GM19467 (cell line): ENCODE results near the gene DPP7.
"Not testable (repeated sequence)": the region's sequence is repeated elsewhere in the genome, so short reads cannot be mapped to it uniquely, and the experiment has no call there.

Experiments used
- ATAC-seq: cut with Tn5 transposase; IDR thresholded peaks from one replicate; pipeline ENCODE4 v1.9.1; 2021; ENCODE audit warnings: mild to moderate bottlenecking, moderate library complexity; ENCODE audit not compliant: unreplicated experiment

Gene DPP7

DNA sequence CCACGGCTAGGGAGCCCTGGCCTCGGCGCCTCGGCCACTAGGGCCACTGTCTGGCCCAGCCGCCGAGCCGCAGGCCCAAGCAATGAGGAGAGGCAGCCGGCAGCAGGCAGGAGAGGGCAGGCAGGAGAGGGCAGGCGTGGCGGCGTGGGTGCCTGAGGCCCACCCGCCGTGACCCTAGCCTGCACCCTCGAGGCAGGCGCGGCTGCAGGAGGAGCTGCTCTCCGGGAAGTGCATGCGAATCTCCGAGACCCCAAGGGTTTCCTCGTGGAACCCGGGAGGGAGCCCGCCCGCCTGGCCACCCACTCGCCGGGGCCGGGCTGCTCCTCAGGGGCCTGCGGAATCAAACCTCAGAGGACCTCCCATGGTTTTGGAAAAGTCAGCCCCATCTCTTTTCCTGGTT is 33.7 kb upstream of the DPP7 start:
- ATAC-seq, result no peak

DNA sequence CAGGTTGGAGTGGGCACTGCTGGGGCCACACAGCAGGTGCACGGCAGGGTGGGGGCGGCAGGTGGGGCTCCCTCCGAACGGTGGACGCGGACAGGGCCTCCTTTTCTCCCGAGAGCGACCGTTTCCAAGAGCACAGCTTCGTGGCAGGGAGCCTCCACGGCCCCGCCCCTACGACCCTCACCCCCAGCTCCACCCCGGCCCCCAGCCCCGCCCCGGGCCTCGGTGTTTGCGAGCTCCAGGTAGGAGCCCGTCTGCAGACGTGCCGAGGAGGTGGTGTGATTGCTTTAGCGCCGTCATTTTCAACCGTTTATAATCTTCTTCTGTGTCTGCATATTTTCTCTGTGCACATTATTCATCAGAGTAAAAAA is 33.2 kb upstream of the DPP7 start:
- no peak for ATAC-seq

DNA sequence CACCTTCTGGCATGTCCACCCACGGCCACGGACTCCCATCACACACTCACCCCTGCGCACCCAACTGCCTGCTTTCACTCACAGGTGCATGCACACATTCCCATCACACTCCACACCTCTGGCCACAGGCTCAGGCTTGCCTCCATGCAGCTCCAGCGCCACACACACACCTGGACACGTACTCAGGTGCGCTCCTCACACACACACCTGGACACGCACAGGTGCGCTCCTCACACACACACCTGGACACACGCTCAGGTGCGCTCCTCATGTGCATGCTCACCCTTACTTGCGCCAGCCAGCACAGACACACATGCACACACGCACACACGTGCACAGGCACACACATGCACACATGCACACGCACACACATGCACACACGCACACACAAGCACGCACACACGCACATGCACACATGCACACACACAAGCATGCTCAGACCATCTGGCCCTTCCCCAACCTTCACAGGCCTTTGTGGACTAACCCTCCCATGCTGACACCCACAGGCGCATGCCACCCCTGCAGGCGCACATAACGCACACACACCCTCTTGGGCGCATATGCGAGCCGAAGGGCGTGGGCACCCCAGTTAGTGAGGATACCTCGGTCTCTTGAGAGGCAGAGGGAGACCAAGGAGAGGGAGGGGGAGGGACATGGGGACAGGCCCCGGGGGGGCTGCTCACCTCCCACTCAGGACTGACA is 32.7 kb upstream of the DPP7 start:
- ATAC-seq, result no peak

DNA sequence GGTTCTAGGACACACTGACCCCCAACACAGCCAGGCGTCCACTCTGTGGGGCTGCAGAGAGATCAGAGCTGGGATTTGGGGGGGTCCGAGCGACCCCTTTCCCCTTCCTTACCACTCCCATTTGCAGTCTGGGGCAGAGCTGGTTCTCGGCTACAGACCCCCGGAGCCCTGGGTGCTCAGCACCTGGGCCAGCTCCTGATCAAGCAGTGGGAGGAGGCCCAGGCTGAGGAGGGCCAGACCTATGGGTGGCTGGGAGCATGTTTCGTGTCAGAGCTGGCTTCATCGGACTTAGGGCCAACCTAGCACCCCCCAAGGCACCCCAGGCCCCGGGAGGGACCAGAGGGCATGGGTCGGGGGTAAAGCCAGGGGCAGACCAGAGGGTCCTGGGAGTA is 32.0 kb upstream of the DPP7 start:
- ATAC-seq, result no peak

DNA sequence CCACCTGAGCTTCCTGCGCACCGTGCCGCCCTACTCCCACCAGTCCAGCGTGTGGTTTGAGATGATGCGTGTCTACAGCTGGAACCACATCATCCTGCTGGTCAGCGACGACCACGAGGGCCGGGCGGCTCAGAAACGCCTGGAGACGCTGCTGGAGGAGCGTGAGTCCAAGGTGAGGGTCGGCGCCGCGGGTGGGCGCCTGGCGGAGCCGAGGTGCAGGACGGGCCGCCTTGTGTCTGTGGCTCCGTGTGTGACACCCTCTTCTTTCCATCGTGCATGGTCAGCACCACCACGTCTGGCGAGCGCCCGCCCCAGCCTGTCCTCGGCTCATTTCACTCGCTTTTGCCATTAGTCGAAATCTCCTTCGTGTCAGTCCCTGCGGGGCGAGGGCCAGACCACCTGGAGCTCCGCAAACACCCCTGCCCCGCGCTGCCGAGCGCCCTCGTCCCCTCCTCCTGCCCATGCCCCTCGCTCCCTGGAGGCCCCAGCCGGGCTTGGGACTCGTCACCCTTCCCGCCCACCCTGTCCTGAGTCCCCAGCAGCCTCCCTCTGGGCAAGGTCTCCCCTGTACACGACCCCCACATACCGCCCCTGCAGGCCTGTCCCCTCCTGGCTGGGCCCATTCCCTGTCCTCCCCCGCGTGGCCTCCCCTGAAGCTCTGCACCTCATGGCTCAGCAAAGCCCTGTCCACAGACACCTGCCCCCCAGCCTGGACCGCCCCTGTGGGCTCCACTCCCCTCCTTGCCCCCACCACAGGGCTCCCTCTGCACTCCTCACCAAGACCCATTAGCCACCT is 31.4 kb upstream of the DPP7 start:
- ATAC-seq, result no peak

DNA sequence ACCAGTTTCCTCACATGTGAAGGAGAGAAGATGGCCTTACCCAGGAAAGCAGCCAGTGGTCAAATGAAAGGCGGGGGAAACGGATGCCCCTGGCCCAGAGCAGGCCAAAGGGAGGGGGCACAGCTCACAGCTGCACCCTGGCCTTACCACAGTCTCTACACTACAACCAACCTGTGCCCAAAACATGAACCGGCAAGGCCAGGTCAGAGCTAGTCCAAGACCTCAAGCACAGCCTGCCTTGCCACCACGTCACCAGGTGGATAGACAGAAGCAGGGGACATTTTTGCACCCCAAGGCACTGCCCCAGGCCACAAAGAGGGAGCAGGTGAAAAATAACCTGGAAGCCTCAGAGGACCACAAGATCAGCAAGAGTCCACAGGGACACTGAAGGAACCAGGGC is 28.9 kb upstream of the DPP7 start:
- no peak for ATAC-seq

DNA sequence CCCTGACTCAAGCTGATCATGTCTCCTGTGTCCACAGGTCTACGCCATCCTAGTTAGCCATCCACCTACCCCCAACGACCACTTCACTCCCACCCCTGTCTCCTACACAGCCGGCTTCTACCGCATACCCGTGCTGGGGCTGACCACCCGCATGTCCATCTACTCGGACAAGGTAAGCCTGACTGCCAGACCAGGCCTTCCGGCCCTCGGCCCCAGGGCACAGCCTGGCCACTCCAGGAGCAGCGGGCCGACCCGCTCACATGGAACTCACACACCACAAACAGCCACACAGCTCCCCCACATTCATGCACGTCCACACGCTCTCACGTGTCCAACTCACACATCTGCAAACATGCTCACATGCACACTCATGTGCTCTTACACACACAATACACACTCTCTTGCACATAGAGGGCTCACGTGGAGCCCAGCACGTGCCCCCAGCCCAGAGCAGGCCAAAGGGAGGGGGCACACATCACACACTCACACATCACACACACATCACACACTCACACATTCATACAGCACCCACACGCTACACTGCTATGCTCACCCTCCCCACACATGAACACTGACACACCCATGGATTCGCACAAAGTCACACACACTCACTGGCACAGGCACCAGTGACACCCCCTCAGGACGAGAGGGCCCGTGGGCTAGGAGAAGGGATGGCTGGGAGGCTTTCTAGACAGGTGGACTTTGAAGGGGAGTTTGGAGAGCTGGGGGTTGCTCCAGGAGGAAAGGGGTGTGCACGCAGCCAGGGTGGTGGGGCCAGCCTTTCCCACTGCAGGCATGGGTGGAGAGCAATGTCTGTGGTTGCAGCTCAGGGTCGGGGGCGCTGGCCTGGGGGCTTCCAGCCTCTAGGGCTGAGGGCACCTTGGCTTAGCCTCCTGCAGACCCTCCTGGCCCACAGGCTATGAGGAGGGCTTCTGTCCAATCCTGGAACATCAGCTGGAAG is 27.7 kb upstream of the DPP7 start:
- no peak for ATAC-seq

DNA sequence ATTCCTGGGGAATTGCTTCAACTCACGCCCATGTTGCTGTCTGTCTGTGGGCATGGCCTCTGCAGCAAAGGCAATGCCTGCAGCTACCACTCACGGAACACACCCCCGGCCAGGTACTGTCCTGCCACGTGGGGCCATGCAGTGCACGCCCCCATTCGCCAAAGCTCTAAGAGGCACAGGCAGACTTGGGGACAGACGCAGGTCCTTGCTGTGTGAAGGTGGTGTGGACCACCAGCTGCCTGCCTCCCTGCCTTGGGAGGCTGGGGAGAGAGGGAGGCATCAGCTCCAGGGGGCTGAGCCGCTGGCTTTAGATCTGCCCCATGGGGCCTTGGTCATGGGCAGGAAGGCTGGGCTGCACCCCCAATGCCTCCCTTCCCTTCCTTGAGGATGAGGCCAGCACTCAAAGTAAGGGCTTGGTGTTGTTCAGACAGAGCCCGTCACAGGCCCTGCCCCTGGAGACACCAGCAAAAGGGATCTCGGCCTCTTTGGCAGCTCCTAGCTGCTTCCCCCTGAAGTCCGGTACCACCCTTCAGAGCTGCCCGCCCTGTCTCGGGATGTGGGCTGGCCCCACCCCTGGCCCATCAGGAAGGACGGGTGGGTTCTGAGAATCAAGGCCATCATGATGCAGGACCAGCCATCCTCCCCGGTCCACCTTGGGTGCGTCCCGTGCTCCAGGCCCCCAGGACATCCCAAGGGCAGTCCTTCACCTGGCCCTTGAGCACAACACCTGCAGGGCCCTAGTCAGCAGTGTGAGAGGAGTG is 26.7 kb upstream of the DPP7 start:
- no peak for ATAC-seq

DNA sequence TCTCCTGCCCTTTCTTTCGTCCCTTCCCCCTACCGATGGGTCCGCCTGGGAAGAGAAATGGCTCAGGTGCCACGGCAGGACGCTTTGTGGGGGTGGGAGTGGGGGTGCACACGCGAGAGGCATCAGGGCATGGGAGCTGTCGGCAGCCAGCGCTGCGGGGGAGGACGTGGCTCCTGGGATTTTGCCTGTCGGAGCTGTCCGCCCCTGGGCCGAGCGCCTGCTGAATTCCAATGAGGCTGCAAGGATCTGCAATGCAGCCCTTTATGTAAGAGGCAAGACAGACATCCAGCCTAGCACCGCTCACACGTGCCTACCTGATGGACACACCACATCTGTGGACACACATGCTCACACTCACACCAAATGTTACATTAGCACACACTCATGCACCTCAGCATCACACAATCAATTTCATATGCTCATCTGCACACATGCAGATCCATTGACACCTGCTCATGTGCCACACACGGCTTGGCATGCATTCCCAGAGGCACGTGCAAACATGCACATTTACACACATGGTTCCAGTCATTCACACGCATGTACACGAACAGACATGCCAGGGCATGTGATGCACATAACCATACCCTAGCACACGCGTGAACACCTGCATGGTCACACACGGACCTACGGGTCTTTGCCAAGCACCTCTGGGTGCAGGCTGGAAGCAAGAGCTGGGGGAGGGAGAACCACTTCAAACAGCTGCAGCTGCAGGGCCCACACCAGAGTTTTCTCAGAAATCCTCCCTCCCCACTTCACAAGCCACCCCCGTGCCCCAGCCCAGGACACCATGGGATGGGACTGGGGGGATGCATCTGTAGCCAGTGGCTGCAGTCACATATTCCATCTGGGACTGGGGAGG is 25.8 kb upstream of the DPP7 start:
- no peak for ATAC-seq

DNA sequence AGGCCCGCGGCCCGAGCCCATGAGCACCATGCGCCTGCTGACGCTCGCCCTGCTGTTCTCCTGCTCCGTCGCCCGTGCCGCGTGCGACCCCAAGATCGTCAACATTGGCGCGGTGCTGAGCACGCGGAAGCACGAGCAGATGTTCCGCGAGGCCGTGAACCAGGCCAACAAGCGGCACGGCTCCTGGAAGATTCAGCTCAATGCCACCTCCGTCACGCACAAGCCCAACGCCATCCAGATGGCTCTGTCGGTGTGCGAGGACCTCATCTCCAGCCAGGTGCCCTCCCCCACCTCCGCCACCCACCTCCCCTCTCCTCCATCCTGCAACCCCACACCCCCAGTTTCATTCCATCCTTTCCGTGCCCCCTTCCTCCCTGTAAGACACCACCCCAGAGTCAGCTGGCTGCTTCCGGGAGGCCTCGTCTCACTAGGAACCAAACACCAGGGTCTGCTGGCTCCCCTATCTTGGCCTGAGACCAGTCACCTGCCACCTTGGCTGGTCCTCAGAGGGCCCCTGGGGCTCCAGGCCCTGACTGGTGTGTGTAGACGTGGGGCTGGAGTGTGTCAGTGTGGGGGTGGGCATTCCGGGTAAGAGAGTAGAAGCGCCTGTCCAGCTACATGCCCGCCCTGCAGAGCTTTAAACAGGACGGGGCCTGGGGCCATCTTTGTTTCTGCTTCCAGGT is 25.1 kb upstream of the DPP7 start:
- no peak for ATAC-seq

DNA sequence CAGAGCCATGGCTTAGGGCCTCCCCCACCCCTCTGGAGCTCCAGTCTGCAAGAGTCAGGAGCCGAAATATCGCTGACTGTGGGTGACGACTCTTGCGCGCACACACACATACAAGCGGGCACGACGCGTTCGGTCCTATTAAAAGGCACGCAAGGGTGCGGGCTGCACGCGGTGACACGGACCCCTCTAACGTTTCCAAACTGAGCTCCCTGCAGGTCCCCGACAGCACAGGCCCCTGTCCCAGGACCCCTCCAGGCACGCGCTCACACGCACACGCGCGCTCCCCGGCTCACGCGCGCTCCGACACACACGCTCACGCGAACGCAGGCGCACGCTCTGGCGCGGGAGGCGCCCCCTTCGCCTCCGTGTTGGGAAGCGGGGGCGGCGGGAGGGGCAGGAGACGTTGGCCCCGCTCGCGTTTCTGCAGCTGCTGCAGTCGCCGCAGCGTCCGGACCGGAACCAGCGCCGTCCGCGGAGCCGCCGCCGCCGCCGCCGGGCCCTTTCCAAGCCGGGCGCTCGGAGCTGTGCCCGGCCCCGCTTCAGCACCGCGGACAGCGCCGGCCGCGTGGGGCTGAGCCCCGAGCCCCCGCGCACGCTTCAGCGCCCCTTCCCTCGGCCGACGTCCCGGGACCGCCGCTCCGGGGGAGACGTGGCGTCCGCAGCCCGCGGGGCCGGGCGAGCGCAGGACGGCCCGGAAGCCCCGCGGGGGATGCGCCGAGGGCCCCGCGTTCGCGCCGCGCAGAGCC is 24.4 kb upstream of the DPP7 start, which contains the start of gene GRIN1:
GRIN1 (plus strand) TSS at position 433 of the 746 bp plus-strand sequence. CDS start 333 bp downstream, outside the sequence.
- ATAC-seq, result no peak

DNA sequence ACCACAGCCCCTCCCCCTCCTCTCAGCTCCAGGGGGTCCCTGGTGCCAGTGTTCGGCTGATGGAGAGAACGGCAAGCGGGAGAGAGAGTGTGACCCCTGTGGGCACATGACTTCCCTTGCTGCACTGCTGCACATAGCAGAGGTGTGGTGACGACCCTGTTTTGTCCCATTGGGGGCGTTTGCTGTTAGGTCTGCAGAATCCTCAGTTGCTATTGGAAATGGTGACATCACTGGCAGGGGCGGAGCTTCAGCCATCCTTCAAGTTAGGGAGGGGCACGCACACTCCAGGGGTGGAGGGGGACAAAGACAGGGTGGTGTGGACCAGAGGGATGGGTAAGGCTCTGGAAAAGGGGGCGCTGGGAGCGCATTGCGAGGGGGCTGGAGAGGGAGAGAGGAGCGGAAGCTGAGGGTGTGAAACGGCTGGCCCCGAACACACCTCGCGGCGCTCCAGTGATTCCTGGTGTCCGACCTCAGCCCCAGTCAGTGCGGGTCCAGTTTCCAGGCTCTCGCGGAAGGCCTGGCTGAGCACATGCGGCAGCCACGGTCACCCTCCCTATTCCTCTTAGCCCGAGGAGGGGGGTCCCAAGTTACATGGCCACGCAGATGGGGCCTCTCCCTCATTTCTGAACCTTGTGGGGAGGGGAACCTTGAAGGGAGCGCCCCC is 23.7 kb upstream of the DPP7 start:
- ATAC-seq, result no peak

DNA sequence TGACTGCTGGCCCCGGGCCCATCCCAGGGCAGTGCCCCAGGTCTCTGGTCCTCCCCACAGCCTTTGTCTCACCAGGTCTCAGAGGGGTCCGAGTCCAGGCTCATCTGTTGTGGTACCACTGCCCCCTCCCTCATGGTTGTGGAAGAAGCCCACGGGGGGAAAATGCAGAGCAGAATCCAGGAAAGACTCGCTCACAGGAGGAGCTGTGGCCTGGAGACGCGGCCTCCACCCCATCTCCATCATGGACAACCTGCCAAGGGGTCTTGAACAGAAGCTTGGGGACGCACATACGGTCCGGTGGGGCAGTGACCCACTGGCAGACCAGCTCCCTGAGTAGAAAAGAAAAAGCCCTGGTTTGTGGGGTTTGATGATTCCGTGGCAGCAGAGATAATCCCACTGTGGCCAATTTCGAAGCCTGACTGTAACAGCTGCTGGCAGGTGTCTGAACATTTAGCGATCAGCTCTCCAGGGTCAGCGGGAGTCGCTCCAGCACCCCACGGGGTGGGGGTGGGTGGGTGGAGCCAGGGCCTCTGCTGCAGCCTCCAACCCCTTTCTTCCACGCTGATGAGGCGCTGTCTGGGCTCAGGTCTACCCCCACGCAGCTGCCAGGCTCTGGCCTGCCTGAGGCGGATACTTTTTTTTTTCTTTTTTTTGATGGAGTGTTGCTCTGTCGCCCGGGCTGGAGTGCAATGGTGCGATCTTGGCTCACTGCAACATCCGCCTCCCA is 22.5 kb upstream of the DPP7 start:
- no peak for ATAC-seq

DNA sequence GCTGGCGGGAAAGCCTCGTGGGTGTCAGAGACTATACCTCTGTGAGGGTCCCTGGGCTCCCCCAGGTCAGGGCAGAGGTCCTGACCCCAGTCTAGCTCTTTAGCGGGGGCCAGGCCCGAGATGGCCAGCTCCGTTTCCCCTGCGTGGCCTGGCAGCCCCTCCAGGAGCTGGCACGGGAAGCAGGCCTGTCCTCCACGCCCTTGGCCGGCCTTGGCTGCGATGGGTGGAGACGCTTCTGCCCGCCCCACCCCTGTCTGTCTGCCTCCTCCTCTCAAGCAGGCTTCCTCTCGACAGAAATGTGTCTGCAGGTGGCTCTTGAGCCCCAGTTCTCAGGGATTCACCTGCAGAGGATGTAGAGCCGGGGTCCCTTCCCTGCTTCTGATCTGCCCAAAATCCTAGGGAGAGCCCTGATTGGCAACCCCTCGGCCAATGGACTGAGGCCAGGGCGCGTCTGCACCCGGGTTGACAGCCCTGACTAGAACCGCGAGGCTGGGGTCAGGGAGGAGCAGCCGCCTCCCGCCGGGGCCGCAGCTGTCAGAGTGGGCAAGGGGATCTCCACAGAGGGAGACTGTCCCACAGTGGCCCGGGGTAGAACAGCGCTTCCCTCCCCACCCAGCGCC is 21.8 kb upstream of the DPP7 start:
- ATAC-seq, result no peak

DNA sequence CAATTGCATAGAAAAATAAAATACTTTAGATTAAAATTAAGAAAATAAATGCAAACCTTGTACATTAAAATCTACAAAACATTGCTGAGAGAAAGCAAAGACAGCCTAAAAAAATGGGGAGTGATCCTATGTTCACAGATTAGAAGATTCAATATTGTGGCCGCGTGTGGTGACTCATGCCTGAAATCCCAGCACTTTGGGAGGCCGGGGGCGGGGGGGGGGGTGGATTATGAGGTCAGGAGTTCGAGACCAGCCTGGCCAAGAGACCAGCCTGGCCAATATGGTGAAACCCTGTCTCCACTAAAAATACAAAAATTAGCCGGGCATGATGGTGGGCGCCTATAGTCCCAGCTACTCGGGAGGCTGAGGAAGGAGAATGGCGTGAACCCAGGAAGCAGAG is 20.6 kb upstream of the DPP7 start:
- ATAC-seq, result not testable (repeated sequence)

DNA sequence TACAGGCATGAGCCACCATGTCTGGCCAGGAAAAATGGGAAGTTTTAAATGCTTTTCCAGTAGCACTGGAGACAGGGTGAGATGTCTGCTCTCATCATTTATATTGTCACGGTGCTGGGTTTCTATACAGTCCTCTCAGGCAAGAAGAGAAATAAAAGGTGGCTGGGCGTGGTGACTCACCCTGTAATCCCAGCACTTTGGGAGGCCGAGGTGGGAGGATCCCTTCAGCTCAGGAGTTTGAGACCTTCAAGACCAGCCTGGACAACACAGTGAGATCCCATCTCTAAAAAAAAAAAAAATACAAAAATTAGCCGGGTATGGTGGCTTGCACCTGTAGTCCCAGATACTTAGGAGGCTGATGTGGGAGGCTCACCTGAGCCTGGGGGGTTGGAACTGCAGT is 19.7 kb upstream of the DPP7 start:
- no peak for ATAC-seq
